Ovary (tissue), 3 donors: Measurements from ENCODE around the gene NIPA2.

Experiments
- POLR2A ChIP-seq: fragments of 450-650 bp; IDR thresholded peaks from one replicate; pipeline ENCODE4 v1.6.1; 2017; ENCODE audit warnings: antibody characterized with exemption, mild to moderate bottlenecking, moderate library complexity
- TF ChIP-seq, protein P1 (sequence below), 3 donors: fragments of 450-650 bp in 2 of 3; fragments of 200-600 bp in 1 of 3; IDR thresholded peaks; one replicate each; pipeline versions ENCODE4 v1.5.1 to v1.8.0; 2016 to 2022; ENCODE audit warnings: antibody characterized with exemption in 3 of 3, mild to moderate bottlenecking in 1 of 3
- donor health status: DM: no; HTN: no; CAD: no.

DNA sequence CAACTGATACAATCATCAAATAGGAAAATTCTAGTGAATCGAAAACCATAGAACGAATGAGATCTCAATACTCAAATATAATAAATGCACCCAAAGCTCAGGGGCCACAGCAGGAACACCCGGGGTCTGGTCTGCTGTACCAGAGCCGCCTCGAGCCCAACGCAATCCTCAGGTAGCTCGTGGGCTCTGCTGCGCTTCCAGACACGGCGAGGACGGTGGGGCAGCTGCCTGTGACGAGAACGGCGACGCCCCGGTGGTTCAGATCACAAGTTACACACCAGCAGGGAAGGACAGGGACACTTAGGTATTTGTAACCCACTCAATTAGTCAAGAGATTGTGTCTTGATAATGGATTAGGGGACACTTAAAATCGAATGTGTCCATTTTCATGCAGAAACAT is 54.6 kb downstream of the NIPA2 start:
- TF ChIP-seq, protein P1, sequence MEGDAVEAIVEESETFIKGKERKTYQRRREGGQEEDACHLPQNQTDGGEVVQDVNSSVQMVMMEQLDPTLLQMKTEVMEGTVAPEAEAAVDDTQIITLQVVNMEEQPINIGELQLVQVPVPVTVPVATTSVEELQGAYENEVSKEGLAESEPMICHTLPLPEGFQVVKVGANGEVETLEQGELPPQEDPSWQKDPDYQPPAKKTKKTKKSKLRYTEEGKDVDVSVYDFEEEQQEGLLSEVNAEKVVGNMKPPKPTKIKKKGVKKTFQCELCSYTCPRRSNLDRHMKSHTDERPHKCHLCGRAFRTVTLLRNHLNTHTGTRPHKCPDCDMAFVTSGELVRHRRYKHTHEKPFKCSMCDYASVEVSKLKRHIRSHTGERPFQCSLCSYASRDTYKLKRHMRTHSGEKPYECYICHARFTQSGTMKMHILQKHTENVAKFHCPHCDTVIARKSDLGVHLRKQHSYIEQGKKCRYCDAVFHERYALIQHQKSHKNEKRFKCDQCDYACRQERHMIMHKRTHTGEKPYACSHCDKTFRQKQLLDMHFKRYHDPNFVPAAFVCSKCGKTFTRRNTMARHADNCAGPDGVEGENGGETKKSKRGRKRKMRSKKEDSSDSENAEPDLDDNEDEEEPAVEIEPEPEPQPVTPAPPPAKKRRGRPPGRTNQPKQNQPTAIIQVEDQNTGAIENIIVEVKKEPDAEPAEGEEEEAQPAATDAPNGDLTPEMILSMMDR (IDR thresholded peaks at IDR 0.05), result no peak
- no peak for TF ChIP-seq POLR2A
